Measurements from ENCODE around the gene BABAM2. TPM values are rescaled to one million over a fixed set of nuclear protein-coding genes. Genes with fewer than 3 reads are reported as not detected.

Gene BABAM2
- total RNA-seq, 1 donor from 2014 or later = 34.6 TPM

GRCh38 chr2:28202719-28203118, 312.2 kb downstream of the BABAM2 start:
- no peak overlapping the region for H3K4me2 ChIP-seq
- DNase-seq (ENCODE audit: low spot score) = no peak
- no peak overlapping the region for H2AFZ ChIP-seq (replicated peaks)
- H3K27ac ChIP-seq = no peak overlapping the region
- H4K20me1 ChIP-seq (ENCODE audit: low read depth) = no peaks in the 10 kb centered on the region
- no peaks in the 10 kb centered on the region for H3K36me3 Mint-ChIP-seq
- H3K4me1 ChIP-seq = peaks cover 5% of the 10 kb centered on the region
- H3K36me3 ChIP-seq = no peaks in the 10 kb centered on the region
- no peak overlapping the region for H3K4me3 Mint-ChIP-seq
- TF ChIP-seq EZH2 (IDR thresholded peaks at IDR 0.05) (no peak), CTCF (IDR thresholded peaks at IDR 0.05) (no peak), EZH2phosphoT487 (IDR thresholded peaks at IDR 0.05) (no peak)
- H3K4me1 Mint-ChIP-seq = no peaks in the 10 kb centered on the region
- no peaks in the 10 kb centered on the region for H3K27me3 Mint-ChIP-seq (ENCODE audit: insufficient read depth, low read depth)
- no peak overlapping the region for H3K9ac ChIP-seq
- H3F3A ChIP-seq (ENCODE audit: low read depth) = no peaks in the 10 kb centered on the region
- H3K9me3 ChIP-seq (ENCODE audit: low read depth) = no peaks in the 10 kb centered on the region
- no peaks in the 10 kb centered on the region for H3K79me2 ChIP-seq (ENCODE audit: low read depth)
- H3K27ac Mint-ChIP-seq = no peak overlapping the region
- H3K4me3 ChIP-seq = no peak overlapping the region
- H3K27me3 ChIP-seq = no peaks in the 10 kb centered on the region
- no peaks in the 10 kb centered on the region for H3K9me3 Mint-ChIP-seq

DNA sequence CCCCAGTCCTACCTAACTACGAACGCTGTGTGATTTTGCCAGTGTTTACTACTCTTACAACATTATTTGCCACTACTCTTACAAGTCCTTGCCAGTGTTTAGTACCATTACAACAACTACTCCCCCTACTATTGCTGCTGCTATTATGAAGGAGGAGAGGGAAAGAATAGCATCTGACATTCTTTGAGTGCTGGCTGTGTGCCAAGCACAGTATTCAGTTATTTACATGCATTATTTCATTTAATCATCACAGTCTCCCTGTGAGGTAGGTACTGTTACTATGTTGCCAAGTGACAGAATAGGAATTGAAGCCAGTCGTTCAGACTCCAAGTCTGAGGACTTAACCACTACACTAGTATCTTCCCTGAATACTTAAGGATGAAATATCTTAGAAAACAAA, 316.2 kb downstream of the BABAM2 start:
- Mint-ChIP-seq H3K36me3 (no peaks in the 10 kb centered on the region), H3K4me3 (no peak overlapping the region), H3K4me1 (no peaks in the 10 kb centered on the region), H3K27me3 (ENCODE audit: insufficient read depth, low read depth) (no peaks in the 10 kb centered on the region), H3K9me3 (no peaks in the 10 kb centered on the region), H3K27ac (no peak overlapping the region)
- Histone ChIP-seq H3K9ac (no peak overlapping the region), H3K4me1 (no peaks in the 10 kb centered on the region), H3K4me2 (no peak overlapping the region), H3K27me3 (no peaks in the 10 kb centered on the region), H3K4me3 (no peak overlapping the region), H3K79me2 (ENCODE audit: low read depth) (no peaks in the 10 kb centered on the region), H3K36me3 (no peaks in the 10 kb centered on the region), H3K27ac (no peak overlapping the region), H3F3A (ENCODE audit: low read depth) (no peaks in the 10 kb centered on the region), H2AFZ (replicated peaks) (no peak overlapping the region), H4K20me1 (ENCODE audit: low read depth) (no peaks in the 10 kb centered on the region), H3K9me3 (ENCODE audit: low read depth) (no peaks in the 10 kb centered on the region)
- TF ChIP-seq EZH2phosphoT487 (IDR thresholded peaks at IDR 0.05) (no peak), EZH2 (IDR thresholded peaks at IDR 0.05) (no peak), CTCF (IDR thresholded peaks at IDR 0.05) (no peak)
- DNase-seq (ENCODE audit: low spot score) = no peak

GRCh38 chr2:28209261-28209691, 318.7 kb downstream of the BABAM2 start:
- no peak for DNase-seq (ENCODE audit: low spot score)
- H3K36me3 Mint-ChIP-seq = no peaks in the 10 kb centered on the region
- H2AFZ ChIP-seq (replicated peaks) = no peak overlapping the region
- no peaks in the 10 kb centered on the region for H3K9me3 Mint-ChIP-seq
- H3K4me3 ChIP-seq = no peak overlapping the region
- no peak overlapping the region for H3K9ac ChIP-seq
- H3K27ac Mint-ChIP-seq = no peak overlapping the region
- H3K27ac ChIP-seq = no peak overlapping the region
- H3K4me1 Mint-ChIP-seq = no peaks in the 10 kb centered on the region
- TF ChIP-seq CTCF (IDR thresholded peaks at IDR 0.05) = no peak
- no peak for TF ChIP-seq EZH2phosphoT487 (IDR thresholded peaks at IDR 0.05)
- no peak for TF ChIP-seq EZH2 (IDR thresholded peaks at IDR 0.05)
- H3K27me3 Mint-ChIP-seq (ENCODE audit: insufficient read depth, low read depth) = no peaks in the 10 kb centered on the region
- no peaks in the 10 kb centered on the region for H3K36me3 ChIP-seq
- no peaks in the 10 kb centered on the region for H3K79me2 ChIP-seq (ENCODE audit: low read depth)
- no peaks in the 10 kb centered on the region for H3F3A ChIP-seq (ENCODE audit: low read depth)
- H3K27me3 ChIP-seq = no peaks in the 10 kb centered on the region
- no peaks in the 10 kb centered on the region for H4K20me1 ChIP-seq (ENCODE audit: low read depth)
- no peaks in the 10 kb centered on the region for H3K4me1 ChIP-seq
- H3K9me3 ChIP-seq (ENCODE audit: low read depth) = no peaks in the 10 kb centered on the region
- H3K4me3 Mint-ChIP-seq = no peak overlapping the region
- H3K4me2 ChIP-seq = no peak overlapping the region

All from neural progenitor cell (in vitro differentiated cells).